Stimulated activated CD4-positive, alpha-beta T cell treated with anti-CD3 and anti-CD28 coated beads, Interleukin-12 subunit alpha, Interleukin-12 subunit beta, amount 100 ng/mL, for 48 hours (primary cell): ENCODE results near the gene DZIP3.
A peak's percentile ranks its signal among the peaks of the same experiment; 100 is the strongest.
"Not testable (repeated sequence)": the region's sequence is repeated elsewhere in the genome, so short reads cannot be mapped to it uniquely, and the experiment has no call there.

ENCODE experiments used
- DNase-seq, 3 donors: peaks; one replicate each; pipeline ENCODE4 v3.0.0-alpha.2; 2020; ENCODE audit warnings: low read depth in 2 of 3, low spot score in 1 of 3

The DZIP3 gene

DNA sequence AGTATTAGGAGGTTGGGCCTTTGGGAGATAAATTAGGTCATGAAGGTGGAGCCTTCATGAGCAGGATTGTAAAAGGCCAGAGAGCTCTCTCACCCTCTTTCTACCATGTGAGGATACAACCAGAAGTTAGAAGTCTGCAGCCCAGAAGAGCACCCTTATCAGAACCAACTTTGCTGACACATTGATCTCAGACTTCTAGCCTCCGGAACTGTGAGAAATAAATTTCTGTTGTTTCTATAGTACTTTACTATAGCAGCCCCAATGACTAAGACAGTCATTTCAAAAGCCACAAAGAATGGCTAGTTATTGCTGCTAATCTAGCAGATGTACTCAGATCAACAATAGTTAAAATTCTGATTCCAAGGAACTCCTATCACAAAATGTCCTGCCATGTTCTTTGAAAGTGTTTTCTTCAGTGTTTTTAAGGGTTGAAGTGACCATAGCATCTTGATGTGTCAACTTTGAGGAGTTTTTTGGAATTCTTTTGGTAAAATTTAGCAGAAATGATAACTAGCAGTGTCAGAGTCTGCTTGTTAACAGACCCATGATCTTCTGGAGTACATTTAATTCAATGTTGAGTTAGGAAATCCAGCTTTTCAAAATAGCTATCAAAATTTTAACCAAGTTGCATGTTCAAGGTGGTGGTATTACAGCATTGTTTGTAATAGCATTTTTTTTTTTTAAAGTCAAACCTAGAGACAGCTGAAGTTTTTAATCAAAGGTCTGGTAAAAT lies 10.3 kb downstream of the DZIP3 start:
- no peak for DNase-seq

DNA sequence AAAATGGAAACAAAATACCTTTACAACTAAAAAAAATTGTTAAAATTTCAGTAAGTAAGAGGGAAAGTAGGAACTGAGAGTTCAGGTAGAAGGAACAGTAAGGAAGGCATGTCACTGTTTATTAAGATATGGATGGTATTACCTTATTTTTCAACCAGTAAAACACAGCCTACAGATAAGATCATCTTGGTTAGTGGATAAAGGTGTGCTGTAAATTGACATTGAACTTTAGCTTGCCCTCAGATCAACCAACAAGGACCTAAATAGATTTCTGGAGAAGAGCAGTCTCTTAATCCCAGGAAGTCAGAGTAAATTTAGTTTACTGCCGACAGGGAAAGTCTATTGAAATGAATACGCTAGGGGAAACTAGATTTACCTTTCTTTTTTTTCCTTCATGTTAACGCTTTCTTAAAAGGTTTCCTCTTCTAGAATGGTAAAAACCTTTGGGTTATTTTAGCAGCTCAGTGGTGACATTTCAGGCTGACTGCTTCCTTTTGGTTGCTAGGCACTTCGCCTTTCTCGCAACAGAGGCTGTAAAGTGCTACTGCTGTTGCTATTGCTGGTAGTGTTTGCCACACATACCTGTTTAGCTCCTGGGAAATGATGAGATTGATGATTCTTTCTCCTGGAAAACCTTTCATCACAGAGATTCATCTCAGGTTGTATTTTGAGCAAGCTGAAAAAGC lies 12.9 kb downstream of the DZIP3 start:
- DNase-seq = no peak

DNA sequence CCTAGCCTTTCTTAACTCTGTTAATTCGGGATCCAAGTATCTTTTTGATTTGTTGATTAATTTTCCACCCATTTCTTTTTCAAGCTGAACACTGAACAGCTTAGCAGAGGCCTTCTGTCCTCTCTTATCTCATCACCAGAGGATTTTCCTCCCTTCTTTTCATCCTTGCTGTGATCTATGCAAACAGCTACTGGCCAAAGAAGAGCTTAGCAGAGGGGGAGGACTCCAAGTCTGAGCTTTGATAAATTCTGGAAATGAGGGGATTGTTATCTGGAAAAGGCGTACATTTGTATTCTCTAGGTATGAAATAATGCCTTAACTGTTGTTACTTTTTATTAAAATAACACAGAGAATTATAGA lies 13.4 kb downstream of the DZIP3 start:
- DNase-seq = no peak

DNA sequence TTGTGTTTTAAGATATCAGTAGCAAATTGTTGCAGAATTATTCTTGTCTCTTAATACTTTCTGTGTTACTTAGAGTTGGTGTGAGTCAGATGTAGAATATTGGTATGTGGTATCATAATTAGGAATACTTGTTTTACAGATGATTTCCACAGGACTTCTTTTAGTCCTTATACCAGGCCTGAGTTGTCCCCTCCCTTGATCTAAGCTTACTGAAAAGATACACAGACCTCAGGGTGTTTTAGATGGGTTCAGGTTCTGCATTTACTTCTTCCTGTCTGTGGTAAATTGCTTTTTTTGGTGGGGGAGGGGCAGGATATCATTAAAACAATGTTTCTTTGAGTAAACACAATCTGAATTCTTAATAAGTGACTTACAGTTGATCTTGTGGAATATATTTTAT lies 14.2 kb downstream of the DZIP3 start:
- no peak for DNase-seq

DNA sequence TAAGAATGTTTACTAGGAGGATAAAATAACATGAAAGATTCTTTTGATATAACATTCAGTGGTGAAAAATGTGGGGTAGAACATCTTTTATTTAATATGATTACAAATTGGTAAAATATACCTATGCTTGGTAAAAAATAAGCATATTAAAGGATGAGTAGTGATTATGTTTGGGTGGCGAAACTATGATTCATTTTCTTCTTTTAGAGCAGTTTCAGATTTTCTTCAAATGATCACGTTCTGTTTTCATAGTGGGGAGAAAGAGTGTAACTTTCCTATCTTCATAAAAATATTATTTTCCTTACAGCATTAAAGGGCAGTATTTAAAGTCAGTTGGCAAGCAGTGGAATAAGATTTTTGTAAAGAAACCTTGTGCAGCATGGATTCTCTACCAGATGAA lies 15.5 kb downstream of the DZIP3 start:
- no peak for DNase-seq

DNA sequence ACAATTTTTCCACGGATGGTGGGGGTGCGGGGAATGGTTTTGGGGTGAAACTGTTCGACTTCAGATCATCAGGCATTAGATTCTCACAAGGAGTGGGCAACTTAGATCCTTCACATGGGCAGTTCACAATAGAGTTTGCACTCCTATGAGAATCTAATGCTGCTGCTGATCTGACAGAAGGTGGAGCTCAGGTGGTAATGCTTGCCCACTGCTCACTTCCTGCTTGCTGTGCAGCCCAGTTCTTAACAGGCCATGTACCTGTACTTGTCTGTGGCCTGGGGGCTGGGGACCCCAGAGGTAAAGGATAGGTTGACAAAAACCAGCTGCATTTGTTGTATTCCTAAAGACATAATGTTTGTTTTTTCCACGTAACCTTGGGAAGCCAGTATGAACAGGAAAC lies 16.0 kb downstream of the DZIP3 start:
- DNase-seq = no peak

DNA sequence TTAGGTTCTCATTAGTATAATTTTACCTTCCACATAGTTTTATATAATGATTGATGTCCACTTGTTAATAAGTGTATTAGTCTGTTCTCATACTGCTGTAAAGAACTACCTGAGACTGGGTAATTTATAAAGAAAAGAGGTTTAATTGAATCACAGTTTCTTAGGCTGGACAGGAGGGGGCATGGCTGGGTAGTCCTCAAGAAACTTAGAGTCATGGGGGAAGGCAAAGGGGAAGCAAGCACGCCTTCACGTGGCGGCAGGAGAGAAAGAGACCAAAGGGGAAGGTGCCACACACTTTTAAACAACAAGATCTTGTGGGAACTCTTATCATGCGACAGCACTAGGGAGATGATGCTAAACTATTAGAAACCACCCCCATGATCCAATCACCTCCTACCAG lies 19.2 kb downstream of the DZIP3 start:
- DNase-seq = no peak

DNA sequence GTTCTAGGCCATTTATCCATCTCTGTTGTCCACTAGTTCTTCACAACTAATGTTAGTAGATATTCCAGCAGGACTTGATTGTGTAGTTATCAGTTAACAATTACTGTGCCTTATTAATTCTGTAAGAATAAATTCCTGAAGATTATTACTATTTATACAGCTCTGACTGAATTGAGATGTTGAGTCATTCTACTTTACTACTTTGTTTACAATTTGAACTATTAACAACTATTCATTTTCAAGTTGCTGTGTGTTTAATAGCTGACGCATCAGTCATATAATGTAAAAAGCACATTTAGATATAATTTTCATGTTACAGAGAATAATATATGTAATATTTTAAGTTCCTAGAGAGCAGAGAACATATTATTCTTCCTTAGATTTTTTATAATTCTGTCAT lies 21.1 kb downstream of the DZIP3 start:
- no peak for DNase-seq

DNA sequence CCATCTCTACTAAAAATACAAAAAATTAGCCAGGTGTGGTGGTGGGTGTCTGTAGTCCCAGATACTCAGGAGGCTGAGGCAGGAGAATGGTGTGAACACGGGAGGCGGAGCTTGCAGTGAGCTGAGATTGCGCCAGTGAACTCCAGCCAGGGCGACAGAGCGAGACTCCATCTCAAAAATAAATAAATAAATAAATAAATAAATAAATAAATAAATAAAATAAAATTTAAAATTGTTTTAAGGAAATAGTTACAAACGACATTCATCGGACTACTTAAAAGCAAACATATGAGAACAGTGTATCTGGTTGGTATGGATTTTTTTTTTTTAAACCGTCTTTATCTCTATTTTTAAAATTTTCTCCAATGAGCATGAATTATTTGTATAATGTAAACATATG lies 26.6 kb downstream of the DZIP3 start:
- DNase-seq = not testable (repeated sequence)

DNA sequence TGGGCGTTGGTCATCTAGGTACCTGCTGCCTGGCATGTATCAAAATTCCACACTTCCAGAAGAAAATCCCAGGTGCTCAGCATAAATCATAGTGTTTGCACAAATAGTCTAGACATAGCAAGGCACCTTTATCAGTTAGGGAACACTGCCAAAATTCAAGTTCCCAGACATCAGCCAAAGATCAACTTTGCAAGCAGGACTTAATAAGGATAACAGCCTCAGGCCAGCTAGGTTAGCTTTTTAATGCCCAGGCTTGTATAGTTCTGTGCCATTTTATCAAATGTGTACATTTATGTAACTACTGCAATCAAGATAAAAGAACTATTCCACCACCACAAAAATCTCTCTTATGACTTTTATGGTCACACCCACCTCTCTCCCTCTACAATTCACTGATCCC lies 30.7 kb downstream of the DZIP3 start:
- no peak for DNase-seq

DNA sequence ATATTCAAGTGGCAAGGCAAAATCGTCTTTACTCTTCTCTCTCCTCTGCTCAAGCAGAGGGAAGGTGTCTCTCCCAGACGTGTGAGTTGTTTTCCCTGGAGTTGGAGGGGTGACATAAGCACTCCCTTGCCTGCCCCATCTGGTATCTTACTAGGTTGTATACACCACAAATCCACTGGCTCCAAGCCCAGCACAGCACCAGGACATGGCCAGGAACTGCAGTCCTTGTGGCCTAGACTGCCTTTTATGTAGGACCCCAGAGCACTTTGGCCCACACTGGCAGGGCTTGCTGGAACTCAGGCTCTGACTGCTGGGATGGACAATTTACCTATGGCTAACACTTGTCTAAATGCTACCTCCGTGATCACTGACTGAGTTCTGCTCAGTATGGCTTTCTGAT lies 34.0 kb downstream of the DZIP3 start:
- no peak for DNase-seq

DNA sequence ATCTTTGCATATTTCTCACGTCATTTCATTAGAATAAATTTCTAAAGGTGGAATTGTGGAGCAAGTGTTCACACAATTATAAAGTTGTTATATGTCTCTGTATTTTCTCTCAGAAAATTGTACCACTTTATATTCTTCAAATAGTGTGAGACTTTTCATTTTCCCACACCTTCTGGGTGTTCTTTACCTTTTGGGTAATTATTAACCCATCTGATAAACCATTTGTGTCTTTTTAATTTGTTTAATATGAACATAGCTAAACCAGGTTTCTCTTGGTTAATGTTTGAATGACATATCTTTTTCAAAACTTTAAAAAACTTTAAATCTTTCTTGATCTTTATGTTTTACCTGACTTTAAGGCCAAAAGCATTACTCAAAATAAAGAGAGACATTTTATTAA lies 40.5 kb downstream of the DZIP3 start:
- no peak for DNase-seq

DNA sequence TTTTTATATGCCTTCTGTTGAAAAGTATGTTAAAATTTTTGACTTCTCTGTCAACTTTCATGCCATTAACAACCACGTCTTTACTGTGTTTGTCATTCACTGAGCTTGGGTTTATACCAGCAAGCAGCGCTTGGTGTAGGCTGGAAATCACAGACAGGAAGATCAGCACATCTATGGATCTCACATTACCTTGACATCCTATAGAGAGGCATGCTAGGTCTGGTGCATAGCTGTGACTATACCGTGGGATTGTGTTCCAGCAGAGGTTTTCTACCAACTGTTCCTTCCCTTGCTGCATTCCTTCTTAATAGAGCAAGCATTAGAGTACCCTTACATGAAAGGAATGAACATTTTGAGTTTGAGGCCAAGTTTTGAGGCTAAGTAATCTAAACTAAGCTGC lies 53.0 kb downstream of the DZIP3 start:
- no peak for DNase-seq

DNA sequence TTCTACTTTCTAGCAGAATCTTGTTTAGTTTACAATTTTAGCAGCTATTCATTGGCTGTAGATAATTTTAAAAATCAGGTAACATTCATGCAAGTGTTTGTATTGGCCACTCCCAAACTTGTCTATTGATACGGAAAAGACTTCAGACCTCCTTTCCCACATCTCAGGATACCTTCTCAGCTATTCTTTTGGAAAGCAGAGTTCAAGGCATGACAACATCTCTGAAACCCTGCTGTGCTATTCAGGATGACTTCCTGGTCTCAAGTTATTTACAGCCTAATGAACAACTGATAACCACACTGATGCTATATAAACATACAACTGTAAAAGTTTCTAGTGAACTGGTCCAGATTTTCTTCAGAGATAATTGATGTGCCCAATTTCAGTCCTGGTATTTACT lies 55.8 kb downstream of the DZIP3 start:
- no peak for DNase-seq

DNA sequence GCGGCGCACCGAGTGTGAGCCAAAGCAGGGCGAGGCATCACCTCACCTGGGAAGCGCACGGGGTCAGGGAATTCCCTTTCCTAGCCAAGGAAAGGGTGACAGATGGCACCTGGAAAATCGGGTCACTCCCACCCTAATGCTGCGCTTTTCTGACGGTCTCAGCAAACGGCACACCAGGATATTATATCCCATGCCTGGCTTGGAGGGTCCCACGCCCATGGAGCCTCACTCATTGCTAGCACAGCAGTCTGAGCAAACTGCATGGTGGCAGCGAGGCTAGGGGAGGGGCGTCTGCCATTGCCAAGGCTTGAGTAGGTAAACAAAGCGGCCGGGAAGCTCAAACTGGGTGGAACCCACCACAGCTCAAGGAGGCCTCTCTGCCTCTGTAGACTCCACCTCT lies 66.1 kb downstream of the DZIP3 start:
- not testable (repeated sequence) for DNase-seq

DNA sequence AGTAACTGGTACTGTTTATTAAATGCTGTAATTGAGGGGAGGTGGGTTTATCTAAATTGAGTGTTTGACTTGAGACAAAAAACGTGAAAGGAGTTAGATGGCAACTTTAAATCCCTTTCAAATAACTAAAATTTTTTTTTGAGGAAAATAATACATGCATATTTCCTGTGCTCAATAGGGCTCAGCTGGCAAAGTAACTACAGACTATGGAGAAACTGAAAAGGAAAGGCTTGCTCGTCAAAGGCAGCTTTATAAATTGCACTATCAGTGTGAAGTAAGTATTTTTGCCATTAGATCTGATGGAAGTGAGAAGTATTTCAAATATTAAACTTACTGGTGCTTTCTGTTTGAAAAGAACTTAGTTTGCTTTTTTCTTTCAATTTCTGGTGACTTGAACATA lies 72.2 kb downstream of the DZIP3 start:
- no peak for DNase-seq

DNA sequence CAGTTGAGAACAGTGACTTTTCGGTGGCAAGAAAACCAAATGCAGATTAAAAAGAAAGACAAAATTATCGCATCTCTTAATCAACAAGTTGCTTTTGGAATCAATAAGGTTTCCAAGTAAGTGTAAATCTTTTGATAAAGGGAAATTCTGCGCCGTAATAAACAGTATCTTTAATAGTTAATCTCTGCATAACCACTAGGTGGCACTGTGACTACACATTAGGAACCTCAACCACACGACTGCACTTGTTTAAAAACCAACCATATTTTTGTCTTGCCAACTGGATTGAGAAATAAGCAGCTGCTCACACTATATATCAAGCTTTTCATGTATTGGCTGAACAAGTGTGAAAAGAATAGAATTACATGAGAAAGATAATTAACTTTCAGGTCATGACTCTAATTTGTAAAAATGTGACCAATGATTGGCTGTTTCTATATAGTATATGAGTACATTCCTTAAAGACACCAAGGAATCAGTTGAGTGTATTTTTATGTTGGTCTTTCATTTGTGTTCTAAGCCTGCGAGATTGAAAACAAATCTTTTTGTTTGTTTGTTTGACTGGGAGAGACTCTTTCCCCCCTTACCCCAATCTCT lies 72.7 kb downstream of the DZIP3 start:
- peak; percentile 6 to 58 (median 7) for DNase-seq

DNA sequence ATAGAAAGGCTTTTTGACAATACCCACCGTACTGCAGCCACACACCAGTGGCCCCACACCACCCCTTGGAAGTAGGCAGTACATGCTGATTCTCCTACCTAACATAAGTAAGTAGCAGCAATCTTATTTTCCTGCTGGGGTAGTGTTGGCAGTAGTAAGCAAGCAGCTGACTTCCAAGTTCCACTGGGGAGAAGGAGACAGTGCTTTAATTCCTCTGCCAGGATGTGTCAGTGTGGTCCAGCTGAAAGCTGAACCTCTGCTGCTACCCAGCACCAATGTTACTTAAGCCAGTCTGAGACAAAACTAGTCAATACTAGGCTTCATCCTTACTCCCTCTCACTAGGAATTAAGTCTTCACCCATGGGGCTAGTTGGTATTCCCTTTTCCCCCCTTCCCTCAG lies 74.7 kb downstream of the DZIP3 start:
- DNase-seq = no peak

DNA sequence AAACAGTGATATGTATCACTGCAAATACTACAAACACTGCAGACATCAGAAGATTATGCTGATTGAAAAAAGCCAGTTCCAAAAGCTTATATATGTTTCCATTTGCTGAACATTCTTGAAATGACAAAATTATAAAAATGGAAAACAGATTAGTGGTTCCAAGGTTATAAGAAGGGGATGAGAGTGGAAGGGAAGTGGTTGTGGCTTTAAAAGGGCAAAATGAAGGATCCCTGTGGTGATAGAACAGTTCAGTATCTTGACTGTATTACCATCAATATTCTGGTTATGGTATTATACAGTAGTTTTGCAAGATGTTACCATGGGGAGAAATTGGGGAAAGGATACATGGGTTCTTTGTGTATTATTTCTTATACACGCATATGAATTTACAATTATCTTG lies 77.8 kb downstream of the DZIP3 start:
- no peak for DNase-seq

DNA sequence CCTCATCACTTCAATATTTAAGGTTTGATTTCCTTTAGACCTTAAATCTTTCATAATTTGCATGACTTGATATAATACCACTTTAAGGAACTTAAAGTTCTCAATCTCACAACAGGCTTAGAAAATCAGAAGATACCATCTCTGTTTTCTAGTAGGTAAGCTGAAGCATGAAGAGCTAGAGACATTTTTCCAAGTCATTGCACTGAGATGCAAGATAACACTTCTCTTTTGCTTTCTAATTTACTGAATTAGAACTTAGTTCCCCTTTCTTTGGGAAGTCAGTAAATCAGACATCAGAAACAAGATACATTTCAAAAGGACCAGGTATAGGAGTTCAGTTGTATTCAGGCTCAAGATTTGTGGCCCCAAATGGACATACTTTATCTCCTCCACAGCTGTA lies 79.7 kb downstream of the DZIP3 start:
- DNase-seq = no peak

DNA sequence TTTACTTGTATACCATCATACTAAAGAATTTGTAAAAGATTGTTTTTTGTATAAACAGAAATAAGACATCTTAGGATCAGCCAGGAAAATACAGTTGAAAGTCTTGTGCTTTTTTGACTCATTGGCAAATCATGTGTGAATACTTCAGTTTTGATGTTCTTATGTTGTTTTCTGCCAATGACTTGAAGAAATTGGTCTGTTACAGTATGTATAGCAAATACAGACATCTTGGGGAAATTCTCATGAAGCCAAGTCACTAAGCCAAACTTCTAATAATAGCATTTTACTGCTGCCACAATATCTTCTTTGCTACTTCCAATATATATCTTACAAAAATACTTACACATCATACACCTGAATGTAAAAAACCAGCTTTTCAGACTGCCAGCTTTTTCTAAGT lies 83.2 kb downstream of the DZIP3 start:
- DNase-seq = no peak

DNA sequence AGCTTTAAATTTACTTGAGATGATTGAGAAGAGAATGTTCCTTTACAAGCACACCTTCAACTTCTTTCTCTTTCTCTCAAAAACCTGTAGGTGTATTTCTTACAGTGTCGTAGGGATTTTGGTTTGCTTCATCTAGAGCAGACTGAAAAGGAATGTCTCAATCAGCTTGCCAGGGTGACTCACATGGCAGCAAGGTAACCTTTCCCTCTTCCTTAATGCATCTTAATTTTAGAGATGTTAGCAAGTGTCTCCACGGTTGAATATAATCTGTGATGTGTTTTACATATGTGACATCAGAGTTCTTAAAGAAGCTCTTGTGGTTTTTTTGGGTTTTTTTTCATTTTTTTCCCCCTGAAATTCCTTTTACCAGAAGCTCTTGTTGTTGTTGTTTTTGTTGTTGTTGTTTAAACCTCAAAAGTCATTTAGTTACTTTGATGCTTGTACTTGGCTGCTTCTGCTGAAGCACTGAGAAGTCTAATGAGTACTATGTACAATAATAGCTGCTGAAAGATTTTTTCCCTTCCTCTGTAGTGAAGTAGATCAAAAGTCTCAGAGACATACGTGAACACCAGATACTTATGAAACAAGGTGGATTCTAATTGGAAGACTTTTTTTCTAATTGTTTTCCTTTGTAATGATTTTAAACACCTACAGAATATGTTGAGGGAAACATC lies 84.6 kb downstream of the DZIP3 start:
- DNase-seq = no peak
